Stimulated activated CD8-positive, alpha-beta memory T cell treated with anti-CD3 and anti-CD28 coated beads, Interleukin-4, amount 100 ng/mL, for 1 hour (primary cell): ENCODE data around the gene ZBTB7A.

Experiments
- DNase-seq, 2 donors: peaks; one replicate each; pipeline ENCODE4 v3.0.0-alpha.2; 2020; ENCODE audit warnings: low read depth in 2 of 2, low spot score in 1 of 2

ZBTB7A gene

GRCh38 chr19:4038661-4039423 is 27.9 kb downstream of the ZBTB7A start:
- no peak for DNase-seq

GRCh38 chr19:4038057-4038456 is 28.6 kb downstream of the ZBTB7A start:
- no peak for DNase-seq

GRCh38 chr19:4037301-4037949 is 29.3 kb downstream of the ZBTB7A start:
- DNase-seq: no peak

- no peak for DNase-seq
Observed at GRCh38 chr19:4036576-4037300, 30.0 kb downstream of the ZBTB7A start.

DNA sequence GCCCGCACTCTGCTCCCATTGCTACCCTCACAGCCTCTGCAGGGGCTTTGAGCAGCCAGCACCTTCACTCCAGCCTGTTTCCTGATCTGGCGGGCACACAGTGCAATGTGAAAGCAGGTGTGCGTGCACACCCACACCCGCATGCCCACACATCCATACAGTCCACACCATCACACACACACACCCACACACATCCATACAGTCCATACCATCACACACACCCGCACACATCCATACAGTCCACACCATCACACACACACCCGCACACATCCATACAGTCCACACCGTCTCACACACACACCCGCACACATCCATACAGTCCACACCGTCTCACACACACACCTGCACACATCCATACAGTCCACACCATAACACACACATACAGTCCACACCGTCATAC is 31.1 kb downstream of the ZBTB7A start:
- no peak for DNase-seq

- no peak for DNase-seq
Observed at GRCh38 chr19:4035018-4035566, 31.6 kb downstream of the ZBTB7A start.

GRCh38 chr19:4034048-4035017 is 32.4 kb downstream of the ZBTB7A start:
- DNase-seq: no peak

- DNase-seq: no peak
Observed at GRCh38 chr19:4033028-4033956, 33.4 kb downstream of the ZBTB7A start.

GRCh38 chr19:4032436-4032835 is 34.3 kb downstream of the ZBTB7A start:
- no peak for DNase-seq

GRCh38 chr19:4031420-4031819 is 35.3 kb downstream of the ZBTB7A start:
- no peak for DNase-seq

GRCh38 chr19:4030981-4031380 is 35.7 kb downstream of the ZBTB7A start:
- DNase-seq: no peak

DNA sequence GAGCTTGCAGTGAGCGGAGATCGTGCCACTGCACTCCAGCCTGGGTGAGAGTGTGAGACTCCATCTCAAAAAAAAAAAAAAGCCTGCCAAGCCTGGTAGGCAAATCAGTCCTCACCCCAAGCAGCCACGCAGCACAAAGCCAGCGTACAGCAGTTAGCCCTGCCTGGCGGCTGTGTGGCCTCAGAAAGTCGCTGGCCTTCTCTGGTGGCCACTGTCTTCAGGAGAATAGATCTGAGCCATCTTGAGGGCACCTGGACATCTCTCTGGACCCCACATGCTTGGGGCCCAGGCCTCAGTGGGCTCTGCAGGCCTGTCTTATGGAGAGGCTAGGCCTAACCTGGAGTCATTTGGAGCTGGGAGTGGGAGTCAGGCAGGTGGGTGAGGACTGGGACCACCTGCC is 36.1 kb downstream of the ZBTB7A start:
- no peak for DNase-seq

DNA sequence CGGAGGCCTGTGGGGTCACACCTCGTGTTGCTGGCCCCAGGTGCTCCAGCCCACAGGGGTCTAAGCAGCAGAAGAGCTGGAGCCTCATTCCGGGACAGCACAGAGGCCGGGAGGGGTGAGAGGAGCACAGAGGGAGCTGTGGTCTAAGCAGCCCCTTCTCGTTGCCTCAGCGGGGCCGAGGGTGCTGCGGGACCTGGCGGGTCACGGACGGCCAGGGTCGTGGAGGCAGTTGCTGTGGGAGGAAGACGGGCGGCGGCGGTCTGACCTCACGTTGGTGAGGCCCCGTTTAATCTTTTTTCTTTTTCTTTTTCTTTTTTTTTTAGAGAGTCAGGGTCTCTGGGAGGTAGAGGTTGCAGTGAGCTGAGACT is 37.5 kb downstream of the ZBTB7A start:
- DNase-seq: no peak

GRCh38 chr19:4028334-4029246 is 38.1 kb downstream of the ZBTB7A start:
- no peak for DNase-seq

DNA sequence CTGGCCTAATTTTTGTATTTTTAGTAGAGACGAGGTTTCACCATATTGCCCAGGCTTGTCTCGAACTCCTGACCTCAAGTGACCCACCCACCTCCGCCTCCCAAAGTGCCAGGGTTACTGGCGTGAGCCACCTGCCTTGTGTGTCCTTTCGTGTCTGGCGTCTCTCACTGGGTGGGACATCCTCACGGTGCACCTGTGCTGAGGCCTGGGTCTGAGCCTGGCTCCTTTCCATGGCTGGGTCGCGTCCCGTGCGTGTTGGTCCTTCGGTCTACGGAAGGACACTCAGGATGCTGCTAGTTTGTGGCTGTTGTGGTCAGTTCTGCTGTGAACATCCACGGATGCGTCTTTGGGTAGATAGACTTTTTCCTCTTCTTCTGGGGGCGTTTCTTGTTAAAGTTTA is 39.6 kb downstream of the ZBTB7A start:
- no peak for DNase-seq

DNA sequence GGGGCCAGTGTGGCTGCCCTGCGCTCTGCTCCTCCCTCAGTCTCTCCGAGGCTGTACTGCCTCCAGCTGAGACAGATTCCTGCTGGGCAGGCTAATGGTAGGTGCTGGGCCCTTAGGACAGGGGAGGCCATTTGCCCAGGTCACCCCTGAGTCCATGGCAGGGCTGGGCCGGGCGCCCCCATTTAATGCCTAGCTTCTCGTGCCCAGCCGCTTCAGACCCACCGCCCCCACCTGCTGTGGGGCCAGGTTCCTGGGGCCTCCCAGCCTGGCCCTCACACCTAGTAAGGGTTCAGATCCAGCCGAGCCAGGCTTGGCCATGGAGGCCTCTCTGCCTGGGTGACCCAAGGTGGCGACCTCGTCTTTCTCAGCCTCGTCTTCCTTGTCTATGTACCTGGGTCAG is 41.4 kb downstream of the ZBTB7A start:
- DNase-seq: no peak

DNA sequence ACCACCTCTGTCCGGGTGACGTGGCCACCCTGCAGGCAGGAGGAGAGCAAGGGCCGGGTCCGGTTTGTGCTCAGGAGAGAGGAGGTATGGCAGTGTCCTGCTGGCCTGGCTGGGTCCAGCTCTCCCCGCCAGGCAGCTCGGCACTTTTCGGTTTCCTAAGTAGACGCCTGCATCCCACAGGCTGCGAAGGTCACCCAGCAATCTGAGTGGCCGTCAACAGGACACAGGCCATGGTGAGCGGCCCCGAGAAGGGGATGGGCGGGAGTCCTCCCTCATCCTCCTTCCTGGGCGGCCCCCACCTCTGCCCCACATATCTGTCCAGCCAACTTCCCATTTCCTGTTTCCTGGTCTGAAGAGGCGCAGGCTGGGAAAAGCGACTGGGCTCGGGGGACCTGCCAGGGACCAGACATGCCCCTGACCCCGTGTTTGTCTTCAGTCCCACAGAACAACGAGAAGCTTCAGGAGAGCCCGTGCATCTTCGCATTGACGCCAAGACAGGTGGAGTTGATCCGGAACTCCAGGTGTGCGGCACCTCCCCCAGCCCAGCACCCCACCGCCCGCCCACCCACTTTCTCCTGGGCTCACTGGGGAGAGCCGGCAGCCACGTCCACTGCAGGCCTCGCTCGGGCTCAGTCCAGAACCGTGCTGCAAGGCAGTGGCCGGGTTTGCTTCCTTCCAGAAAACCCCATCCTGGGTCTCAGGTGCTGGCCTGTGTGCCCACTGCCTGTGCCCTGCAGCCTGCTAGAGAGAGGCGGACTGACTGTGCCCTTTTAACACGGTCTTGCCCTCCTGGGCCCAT is 42.9 kb downstream of the ZBTB7A start:
- DNase-seq: no peak

DNA sequence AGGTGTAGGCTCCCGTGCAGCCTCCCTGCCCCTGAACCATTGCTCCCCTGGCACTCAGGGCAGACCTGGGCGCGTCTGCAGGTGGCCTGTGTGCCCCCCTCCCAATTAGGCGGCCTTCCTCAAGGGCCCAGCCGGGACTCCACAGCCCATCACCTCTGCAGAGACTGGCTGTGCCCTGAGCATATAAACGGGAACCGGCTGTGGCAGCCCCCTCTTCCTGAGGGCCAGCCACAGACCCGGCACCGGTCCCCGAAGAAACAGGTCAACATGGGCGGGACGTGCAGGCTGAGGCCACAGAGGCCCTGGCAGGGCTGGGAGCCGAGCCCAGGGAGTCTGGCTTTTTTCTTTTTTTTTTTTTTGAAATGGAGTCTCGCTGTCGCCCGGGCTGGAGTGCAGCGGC is 47.1 kb downstream of the ZBTB7A start:
- DNase-seq: no peak
